Measurements from ENCODE around the gene LRRC27.

Gene LRRC27

GRCh38 chr10:132415255-132415654, 83.3 kb downstream of the LRRC27 start:
- Histone ChIP-seq H3K4me3 (ENCODE audit: low read depth, low read length, poor library complexity, severe bottlenecking) (no peak overlapping the region), H3K4me1 (ENCODE audit: insufficient read depth, low read length, severe bottlenecking) (peaks cover under 1% of the 10 kb centered on the region), H4K20me1 (ENCODE audit: insufficient read depth, low read length) (no peaks in the 10 kb centered on the region), H2AFZ (ENCODE audit: low read length) (no peak overlapping the region), H3K27ac (ENCODE audit: low read depth, low read length, poor library complexity, severe bottlenecking) (no peak overlapping the region), H3F3A (ENCODE audit: insufficient read depth, low read length) (no peaks in the 10 kb centered on the region), H3K9me3 (ENCODE audit: low read length) (no peaks in the 10 kb centered on the region), H3K27me3 (ENCODE audit: insufficient read depth, low read length) (no peaks in the 10 kb centered on the region), H3K9me2 (ENCODE audit: low read depth, low read length) (no peaks in the 10 kb centered on the region), H3K79me2 (ENCODE audit: insufficient read depth, low read length) (no peaks in the 10 kb centered on the region), H3K4me2 (ENCODE audit: low read length) (no peak overlapping the region), H3K36me3 (ENCODE audit: insufficient read depth, low read length) (no peaks in the 10 kb centered on the region), H3K9ac (ENCODE audit: low read length) (no peak overlapping the region)
- TF ChIP-seq CTCF (IDR thresholded peaks at IDR 0.05; ENCODE audit: low read length): no peak

- Histone ChIP-seq H3F3A (ENCODE audit: insufficient read depth, low read length) (no peaks in the 10 kb centered on the region), H3K79me2 (ENCODE audit: insufficient read depth, low read length) (no peaks in the 10 kb centered on the region), H4K20me1 (ENCODE audit: insufficient read depth, low read length) (no peaks in the 10 kb centered on the region), H3K4me1 (ENCODE audit: insufficient read depth, low read length, severe bottlenecking) (peaks cover 8% of the 10 kb centered on the region), H2AFZ (ENCODE audit: low read length) (no peak overlapping the region), H3K4me3 (ENCODE audit: low read depth, low read length, poor library complexity, severe bottlenecking) (no peak overlapping the region), H3K27me3 (ENCODE audit: insufficient read depth, low read length) (no peaks in the 10 kb centered on the region), H3K36me3 (ENCODE audit: insufficient read depth, low read length) (no peaks in the 10 kb centered on the region), H3K9me2 (ENCODE audit: low read depth, low read length) (no peaks in the 10 kb centered on the region), H3K9ac (ENCODE audit: low read length) (no peak overlapping the region), H3K9me3 (ENCODE audit: low read length) (no peaks in the 10 kb centered on the region), H3K4me2 (ENCODE audit: low read length) (no peak overlapping the region), H3K27ac (ENCODE audit: low read depth, low read length, poor library complexity, severe bottlenecking) (no peak overlapping the region)
- TF ChIP-seq EZH2 (IDR thresholded peaks at IDR 0.05; ENCODE audit: borderline replicate concordance, low read length) (no peak), CTCF (IDR thresholded peaks at IDR 0.05; ENCODE audit: low read length) (no peak)
These were observed 84.0 kb downstream of the LRRC27 start for GRCh38 chr10:132415956-132416355.

DNA sequence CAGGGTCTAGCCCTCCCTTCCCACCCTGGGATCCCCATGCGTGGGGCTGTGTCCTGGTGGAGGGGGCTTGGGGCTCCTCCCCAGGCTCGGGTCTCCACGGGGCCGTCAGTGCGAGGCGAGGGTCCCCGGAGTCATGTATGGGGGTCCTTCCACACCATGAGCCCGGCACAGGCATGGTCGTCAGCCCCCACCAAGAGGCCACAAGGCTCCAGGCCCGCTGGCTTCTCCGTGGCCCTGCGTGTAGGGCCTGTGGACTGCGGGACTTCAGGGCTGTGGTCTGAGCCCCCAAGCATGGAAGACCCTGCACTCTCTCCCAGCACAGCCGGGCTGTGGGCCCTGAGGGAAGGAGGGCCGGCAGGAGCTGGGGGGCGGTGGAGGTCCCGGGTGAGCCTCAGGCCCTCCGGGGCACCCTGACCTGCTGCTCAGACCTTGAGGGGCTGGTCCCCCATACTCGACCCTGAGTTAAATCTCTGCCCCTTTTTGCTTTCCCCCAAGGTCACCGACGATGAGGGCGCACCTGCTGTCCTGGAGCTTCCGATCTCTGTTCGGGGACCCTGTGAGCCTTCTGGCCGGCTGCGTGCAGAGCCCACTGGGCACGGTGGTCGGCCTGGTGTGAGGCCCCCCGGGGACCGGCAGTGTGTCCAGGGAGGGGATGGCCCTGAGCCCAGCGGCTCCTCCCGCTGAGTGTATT, 84.7 kb downstream of the LRRC27 start:
- H2AFZ ChIP-seq (ENCODE audit: low read length): no peak overlapping the region
- no peak overlapping the region for H3K4me2 ChIP-seq (ENCODE audit: low read length)
- H3K79me2 ChIP-seq (ENCODE audit: insufficient read depth, low read length): no peaks in the 10 kb centered on the region
- no peaks in the 10 kb centered on the region for H3K9me2 ChIP-seq (ENCODE audit: low read depth, low read length)
- no peak for TF ChIP-seq EZH2 (IDR thresholded peaks at IDR 0.05; ENCODE audit: borderline replicate concordance, low read length)
- H4K20me1 ChIP-seq (ENCODE audit: insufficient read depth, low read length): no peaks in the 10 kb centered on the region
- H3K27ac ChIP-seq (ENCODE audit: low read depth, low read length, poor library complexity, severe bottlenecking): no peak overlapping the region
- H3K9me3 ChIP-seq (ENCODE audit: low read length): no peaks in the 10 kb centered on the region
- no peaks in the 10 kb centered on the region for H3K36me3 ChIP-seq (ENCODE audit: insufficient read depth, low read length)
- peaks cover 15% of the 10 kb centered on the region for H3K4me1 ChIP-seq (ENCODE audit: insufficient read depth, low read length, severe bottlenecking)
- no peaks in the 10 kb centered on the region for H3K27me3 ChIP-seq (ENCODE audit: insufficient read depth, low read length)
- H3F3A ChIP-seq (ENCODE audit: insufficient read depth, low read length): no peaks in the 10 kb centered on the region
- no peak overlapping the region for H3K4me3 ChIP-seq (ENCODE audit: low read depth, low read length, poor library complexity, severe bottlenecking)
- no peak overlapping the region for H3K9ac ChIP-seq (ENCODE audit: low read length)

Data from OCI-LY1 (cell line).